ENCODE results near the gene TMEM80. TPM values are rescaled to one million over a fixed set of nuclear protein-coding genes. Genes with fewer than 3 reads are reported as not detected.

The TMEM80 gene
- total and polyA plus RNA-seq, 9 of the 15 experiments (the other 6 are each of a cell fraction or from before 2014, with no cell fraction given), result 5.1 to 30.1 (median 12.4) TPM

DNA sequence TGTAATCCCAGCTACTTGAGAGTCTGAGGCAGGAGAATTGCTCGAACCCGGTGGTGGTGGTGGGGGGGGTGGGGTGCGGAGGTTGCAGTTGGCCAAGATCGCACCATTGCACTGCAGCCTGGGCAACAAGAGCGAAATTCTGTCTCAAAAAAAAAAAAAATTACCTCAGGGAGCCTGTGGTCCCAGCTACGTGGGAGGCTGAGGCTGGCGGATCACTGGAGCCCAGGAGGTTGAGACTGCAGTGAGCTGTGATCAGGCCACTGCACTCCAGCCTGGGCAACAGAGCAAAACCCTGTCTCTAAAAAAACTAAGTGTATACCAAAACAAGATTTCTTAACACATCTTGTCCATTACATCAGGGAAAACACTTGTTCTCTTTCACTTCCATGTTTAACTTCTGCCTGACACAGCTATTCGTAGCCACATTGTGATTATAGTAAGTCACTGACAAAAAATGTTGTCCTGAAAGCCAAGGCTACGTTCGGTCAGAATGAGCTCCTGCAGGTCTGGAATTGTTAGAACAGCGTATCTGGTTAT, 1.4 kb downstream of the TMEM80 start (continued):
- TF ChIP-seq, protein P1, sequence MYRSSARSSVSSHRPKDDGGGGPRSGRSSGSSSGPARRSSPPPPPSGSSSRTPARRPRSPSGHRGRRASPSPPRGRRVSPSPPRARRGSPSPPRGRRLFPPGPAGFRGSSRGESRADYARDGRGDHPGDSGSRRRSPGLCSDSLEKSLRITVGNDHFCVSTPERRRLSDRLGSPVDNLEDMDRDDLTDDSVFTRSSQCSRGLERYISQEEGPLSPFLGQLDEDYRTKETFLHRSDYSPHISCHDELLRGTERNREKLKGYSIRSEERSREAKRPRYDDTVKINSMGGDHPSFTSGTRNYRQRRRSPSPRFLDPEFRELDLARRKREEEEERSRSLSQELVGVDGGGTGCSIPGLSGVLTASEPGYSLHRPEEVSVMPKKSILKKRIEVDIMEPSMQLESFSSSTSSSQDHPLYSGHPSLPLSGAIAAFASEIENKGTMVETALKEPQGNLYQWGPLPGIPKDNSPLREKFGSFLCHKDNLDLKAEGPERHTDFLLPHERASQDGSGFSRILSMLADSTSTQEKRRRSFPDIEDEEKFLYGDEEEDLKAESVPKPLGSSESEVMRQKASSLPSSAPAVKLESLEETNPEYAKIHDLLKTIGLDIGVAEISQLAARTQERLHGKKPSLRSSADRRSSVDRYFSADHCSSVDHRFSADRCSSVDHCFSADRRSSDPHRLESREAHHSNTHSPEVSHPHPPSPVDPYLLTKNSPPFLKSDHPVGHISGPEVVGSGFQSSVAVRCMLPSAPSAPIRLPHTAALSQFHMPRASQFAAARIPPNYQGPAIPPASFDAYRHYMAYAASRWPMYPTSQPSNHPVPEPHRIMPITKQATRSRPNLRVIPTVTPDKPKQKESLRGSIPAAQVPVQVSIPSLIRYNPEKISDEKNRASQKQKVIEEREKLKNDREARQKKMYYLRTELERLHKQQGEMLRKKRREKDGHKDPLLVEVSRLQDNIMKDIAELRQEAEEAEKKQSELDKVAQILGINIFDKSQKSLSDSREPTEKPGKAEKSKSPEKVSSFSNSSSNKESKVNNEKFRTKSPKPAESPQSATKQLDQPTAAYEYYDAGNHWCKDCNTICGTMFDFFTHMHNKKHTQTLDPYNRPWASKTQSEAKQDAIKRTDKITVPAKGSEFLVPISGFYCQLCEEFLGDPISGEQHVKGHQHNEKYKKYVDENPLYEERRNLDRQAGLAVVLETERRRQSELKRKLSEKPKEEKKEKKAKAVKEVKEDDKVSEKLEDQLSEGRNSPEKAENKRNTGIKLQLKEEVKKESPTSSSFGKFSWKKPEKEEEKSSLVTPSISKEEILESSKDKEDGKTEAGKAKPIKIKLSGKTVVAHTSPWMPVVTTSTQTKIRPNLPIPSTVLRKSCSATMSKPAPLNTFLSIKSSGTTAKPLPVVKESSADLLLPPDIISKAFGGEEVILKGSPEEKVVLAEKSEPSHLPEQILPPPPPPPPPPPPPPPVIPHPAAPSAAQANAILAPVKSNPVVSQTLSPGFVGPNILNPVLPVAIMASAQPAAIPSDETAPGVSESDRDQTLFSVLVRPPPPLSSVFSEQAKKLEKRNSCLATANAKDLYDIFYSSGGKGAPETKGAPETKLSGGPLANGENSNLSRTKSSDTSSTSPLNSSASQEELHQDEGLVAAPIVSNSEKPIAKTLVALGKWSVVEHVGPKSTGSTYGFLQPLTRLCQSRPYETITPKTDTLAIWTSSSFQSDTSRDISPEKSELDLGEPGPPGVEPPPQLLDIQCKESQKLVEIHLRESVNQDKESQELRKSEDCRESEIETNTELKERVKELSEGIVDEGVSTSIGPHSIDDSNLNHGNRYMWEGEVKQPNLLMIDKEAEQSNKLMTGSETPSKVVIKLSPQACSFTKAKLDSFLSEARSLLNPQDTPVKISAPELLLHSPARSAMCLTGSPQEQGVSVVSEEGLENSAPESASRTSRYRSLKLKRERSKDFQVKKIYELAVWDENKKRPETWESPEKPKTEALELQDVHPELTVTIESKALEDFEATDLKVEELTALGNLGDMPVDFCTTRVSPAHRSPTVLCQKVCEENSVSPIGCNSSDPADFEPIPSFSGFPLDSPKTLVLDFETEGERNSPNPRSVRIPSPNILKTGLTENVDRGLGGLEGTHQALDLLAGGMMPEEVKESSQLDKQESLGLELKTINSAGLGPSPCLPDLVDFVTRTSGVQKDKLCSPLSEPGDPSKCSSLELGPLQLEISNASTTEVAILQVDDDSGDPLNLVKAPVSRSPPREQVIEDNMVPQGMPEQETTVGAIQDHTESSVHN (IDR thresholded peaks at IDR 0.05; ENCODE audit: borderline replicate concordance in 1 of 2, low read depth in 1 of 2), result no peak
